IPS-20b (cell line): ENCODE results near the gene CYTH3.

Experiments used
- H3K27ac ChIP-seq: one replicate; pipeline ENCODE4 v1.5.1; 2013; ENCODE audit warnings: low read length
- H3K27me3 ChIP-seq: 2 replicates; pipeline ENCODE4 v1.6.1; 2013; ENCODE audit warnings: mild to moderate bottlenecking, low read length, inconsistent platforms; ENCODE audit not compliant: insufficient read depth
- H3K36me3 ChIP-seq: 2 replicates; pipeline ENCODE4 v1.6.1; 2013; ENCODE audit warnings: low read depth, mild to moderate bottlenecking, inconsistent platforms, low read length, moderate library complexity; ENCODE audit not compliant: insufficient read depth
- H3K4me1 ChIP-seq: 2 replicates; pipeline ENCODE4 v1.6.1; 2013; ENCODE audit warnings: mild to moderate bottlenecking, control low read depth, inconsistent platforms, low read length, moderate library complexity; ENCODE audit not compliant: insufficient read depth
- H3K4me3 ChIP-seq: 2 replicates; pipeline ENCODE4 v1.5.1; 2013; ENCODE audit warnings: mild to moderate bottlenecking, low read length, inconsistent platforms
- H3K9ac ChIP-seq: 2 replicates; pipeline ENCODE4 v1.6.1; 2013; ENCODE audit warnings: low read depth, mild to moderate bottlenecking, inconsistent platforms, low read length, moderate library complexity
- H3K9me3 ChIP-seq: 2 replicates; pipeline ENCODE4 v1.6.1; 2013; ENCODE audit warnings: mild to moderate bottlenecking, low read depth, low read length, inconsistent platforms; ENCODE audit not compliant: insufficient read depth

CYTH3 gene

GRCh38 chr7:6167004-6167551 lies 105.3 kb downstream of the CYTH3 start:
- Histone ChIP-seq H3K4me1 (peaks cover 3% of the 10 kb centered on the region; the same call in 1 of the 2 replicates), H3K27me3 (no peaks in the 10 kb centered on the region), H3K9me3 (no peaks in the 10 kb centered on the region), H3K36me3 (peaks cover 13% of the 10 kb centered on the region), H3K4me3 (no peak overlapping the region), H3K9ac (no peak overlapping the region), H3K27ac (no peak overlapping the region)

- Histone ChIP-seq H3K27ac (no peak overlapping the region), H3K36me3 (peaks cover 19% of the 10 kb centered on the region), H3K4me3 (no peak overlapping the region), H3K9me3 (no peaks in the 10 kb centered on the region), H3K9ac (no peak overlapping the region), H3K27me3 (no peaks in the 10 kb centered on the region), H3K4me1 (no peaks in the 10 kb centered on the region)
These were observed 106.0 kb downstream of the CYTH3 start for GRCh38 chr7:6166443-6166891.

- Histone ChIP-seq H3K27me3 (no peaks in the 10 kb centered on the region), H3K4me3 (no peak overlapping the region), H3K9ac (no peak overlapping the region), H3K9me3 (no peaks in the 10 kb centered on the region), H3K27ac (no peak overlapping the region), H3K4me1 (no peaks in the 10 kb centered on the region), H3K36me3 (peaks cover 26% of the 10 kb centered on the region)
These were observed 106.7 kb downstream of the CYTH3 start for GRCh38 chr7:6165521-6166320.

- Histone ChIP-seq H3K4me1 (no peaks in the 10 kb centered on the region; the same call in 1 of the 2 replicates), H3K9ac (no peak overlapping the region), H3K9me3 (no peaks in the 10 kb centered on the region), H3K4me3 (no peak overlapping the region), H3K27me3 (no peaks in the 10 kb centered on the region), H3K27ac (no peak overlapping the region), H3K36me3 (peaks cover 31% of the 10 kb centered on the region)
These were observed 107.3 kb downstream of the CYTH3 start for GRCh38 chr7:6165075-6165474.

GRCh38 chr7:6164491-6164890 lies 107.9 kb downstream of the CYTH3 start:
- Histone ChIP-seq H3K9me3 (no peaks in the 10 kb centered on the region), H3K4me1 (no peaks in the 10 kb centered on the region; the same call in 1 of the 2 replicates), H3K9ac (no peak overlapping the region), H3K4me3 (no peak overlapping the region), H3K27ac (no peak overlapping the region), H3K36me3 (peaks cover 33% of the 10 kb centered on the region), H3K27me3 (no peaks in the 10 kb centered on the region)

GRCh38 chr7:6164010-6164409 lies 108.4 kb downstream of the CYTH3 start:
- Histone ChIP-seq H3K27ac (no peak overlapping the region), H3K9me3 (no peaks in the 10 kb centered on the region), H3K36me3 (peaks cover 38% of the 10 kb centered on the region), H3K4me3 (no peak overlapping the region), H3K4me1 (no peaks in the 10 kb centered on the region; the same call in 1 of the 2 replicates), H3K27me3 (no peaks in the 10 kb centered on the region), H3K9ac (no peak overlapping the region)

- no peak overlapping the region for H3K9ac ChIP-seq
- H3K27ac ChIP-seq = no peak overlapping the region
- peaks cover 42% of the 10 kb centered on the region for H3K36me3 ChIP-seq
These were observed 109.0 kb downstream of the CYTH3 start for GRCh38 chr7:6163402-6163801.

GRCh38 chr7:6162650-6163366 lies 109.6 kb downstream of the CYTH3 start:
- Histone ChIP-seq H3K9me3 (no peaks in the 10 kb centered on the region), H3K4me1 (no peaks in the 10 kb centered on the region; the same call in 1 of the 2 replicates), H3K27me3 (no peaks in the 10 kb centered on the region), H3K27ac (no peak overlapping the region), H3K4me3 (no peak overlapping the region), H3K9ac (no peak overlapping the region), H3K36me3 (peaks cover 48% of the 10 kb centered on the region)

More at GRCh38 chr7:6163402-6163801, 109.0 kb downstream of the CYTH3 start:
- Histone ChIP-seq H3K4me3 (no peak overlapping the region), H3K4me1 (no peaks in the 10 kb centered on the region; the same call in 1 of the 2 replicates), H3K27me3 (no peaks in the 10 kb centered on the region), H3K9me3 (no peaks in the 10 kb centered on the region)

- H3K36me3 ChIP-seq = peaks cover 53% of the 10 kb centered on the region
These were observed 110.1 kb downstream of the CYTH3 start for GRCh38 chr7:6162331-6162620.

GRCh38 chr7:6161463-6162330 lies 110.7 kb downstream of the CYTH3 start:
- H3K4me3 ChIP-seq = no peak overlapping the region
- H3K27me3 ChIP-seq = no peaks in the 10 kb centered on the region
- no peaks in the 10 kb centered on the region for H3K9me3 ChIP-seq
- no peak overlapping the region for H3K27ac ChIP-seq
- H3K36me3 ChIP-seq = peaks cover 57% of the 10 kb centered on the region
- H3K9ac ChIP-seq = no peak overlapping the region
- no peaks in the 10 kb centered on the region; the same call in 1 of the 2 replicates for H3K4me1 ChIP-seq

More at GRCh38 chr7:6162331-6162620, 110.1 kb downstream of the CYTH3 start:
- H3K4me1 ChIP-seq = no peaks in the 10 kb centered on the region; the same call in 1 of the 2 replicates
- H3K27ac ChIP-seq = no peak overlapping the region
- no peak overlapping the region for H3K4me3 ChIP-seq
- H3K9ac ChIP-seq = no peak overlapping the region
- H3K9me3 ChIP-seq = no peaks in the 10 kb centered on the region
- no peaks in the 10 kb centered on the region for H3K27me3 ChIP-seq

- no peaks in the 10 kb centered on the region for H3K9me3 ChIP-seq
- no peak overlapping the region for H3K4me3 ChIP-seq
- H3K27me3 ChIP-seq = no peaks in the 10 kb centered on the region
- no peak overlapping the region for H3K9ac ChIP-seq
- H3K36me3 ChIP-seq = peaks cover 72% of the 10 kb centered on the region
- no peak overlapping the region for H3K27ac ChIP-seq
- H3K4me1 ChIP-seq = no peaks in the 10 kb centered on the region; the same call in 1 of the 2 replicates
These were observed 112.2 kb downstream of the CYTH3 start for GRCh38 chr7:6160191-6160623.
